Kidney (tissue), 14 donors: Measurements from ENCODE around the gene FBXO28. TPM values are rescaled to one million over a fixed set of nuclear protein-coding genes. Genes with fewer than 3 reads are reported as not detected.

Experiments
- DNase-seq, 5 donors: peaks; one replicate each; pipeline ENCODE4 v3.0.0-alpha.2; 2013 to 2020
- FAIRE-seq: peaks from 2 replicates; lab custom pipeline; 2012; peaks lifted over from hg19 to GRCh38; lab: Jason Lieb, UNC
- H3K27ac ChIP-seq, 2 donors: one replicate each; pipeline ENCODE4 v1.7.0; 2013; ENCODE audit warnings: low read depth in 2 of 2, low read length in 2 of 2, inconsistent platforms in 1 of 2
- H3K27me3 ChIP-seq: one replicate; pipeline ENCODE4 v1.7.1; 2013; ENCODE audit warnings: low read length, inconsistent platforms; ENCODE audit not compliant: control insufficient read depth, insufficient read depth
- H3K36me3 ChIP-seq, 3 donors: one replicate each; pipeline versions ENCODE4 v1.7.0 to v1.7.1; 2013; ENCODE audit warnings: low read length in 3 of 3, control low read depth in 1 of 3, inconsistent platforms in 1 of 3; ENCODE audit not compliant: insufficient read depth in 3 of 3, control insufficient read depth in 2 of 3
- H3K4me1 ChIP-seq, 3 donors: one replicate each; pipeline versions ENCODE4 v1.7.0 to v1.7.1; 2013; ENCODE audit warnings: low read length in 3 of 3, inconsistent platforms in 1 of 3, low read depth in 1 of 3; ENCODE audit not compliant: control insufficient read depth in 2 of 3, insufficient read depth in 2 of 3
- H3K4me3 ChIP-seq, 3 donors: one replicate each; pipeline versions ENCODE4 v1.7.0 to v1.8.1; 2013; ENCODE audit warnings: low read length in 3 of 3, control low read depth in 1 of 3, inconsistent platforms in 1 of 3
- H3K9ac ChIP-seq, 3 donors: one replicate each; pipeline versions ENCODE4 v1.7.0 to v1.7.1; 2013; ENCODE audit warnings: low read length in 3 of 3, control low read depth in 1 of 3, inconsistent platforms in 1 of 3
- H3K9me3 ChIP-seq, 3 donors: one replicate each; pipeline versions ENCODE4 v1.7.0 to v1.7.1; 2013; ENCODE audit warnings: low read length in 3 of 3, control low read depth in 1 of 3, inconsistent platforms in 1 of 3; ENCODE audit not compliant: control insufficient read depth in 2 of 3, insufficient read depth in 1 of 3
- intact Hi-C: fragments of 100-400 bp; cut with DNase I; formaldehyde crosslinking; loops from one replicate; pipeline ENCODE4 v1.11.1; 2022
- polyA plus RNA-seq: library from polyadenylated mRNA; stranded (reverse); fragments of 350-450 nt; fragmentation: Illumina TruSeq; extraction: RNeasy Lipid Tissue Mini Kit (QIAGEN cat#74804); gene quantifications from one replicate; pipeline ENCODE4 v1.2.3, GENCODE V29; 2014; ENCODE audit warnings: low read depth, low replicate concordance; ENCODE audit not compliant: insufficient read depth
- total RNA-seq: library from RNA; stranded (reverse); fragmentation: NEBNext Ultra II Directional; extraction: Animal tissue kit (Norgen Biotek cat#: 25700); gene quantifications from one replicate; pipeline ENCODE4 v1.2.1, GENCODE V29; 2021
- TF ChIP-seq, protein P1 (sequence below): IDR thresholded peaks from 3 replicates; pipeline ENCODE4 v1.5.1; 2012; ENCODE audit warnings: mild to moderate bottlenecking, moderate library complexity, borderline replicate concordance; ENCODE audit not compliant: insufficient read depth; ENCODE audit errors: extremely low read depth
- donor health status: control.
- donor health status: control.
- donor health status: control.
- donor health status: control.
- donor health status: control.
- donor health status: DM: yes; HTN: yes; CAD: no.
- donor health status: Normal renal cell carcinoma (clear cell type).

FBXO28 gene
- total and polyA plus RNA-seq, 2 donors from 2014 or later = 8.8 to 31.4 TPM

DNA sequence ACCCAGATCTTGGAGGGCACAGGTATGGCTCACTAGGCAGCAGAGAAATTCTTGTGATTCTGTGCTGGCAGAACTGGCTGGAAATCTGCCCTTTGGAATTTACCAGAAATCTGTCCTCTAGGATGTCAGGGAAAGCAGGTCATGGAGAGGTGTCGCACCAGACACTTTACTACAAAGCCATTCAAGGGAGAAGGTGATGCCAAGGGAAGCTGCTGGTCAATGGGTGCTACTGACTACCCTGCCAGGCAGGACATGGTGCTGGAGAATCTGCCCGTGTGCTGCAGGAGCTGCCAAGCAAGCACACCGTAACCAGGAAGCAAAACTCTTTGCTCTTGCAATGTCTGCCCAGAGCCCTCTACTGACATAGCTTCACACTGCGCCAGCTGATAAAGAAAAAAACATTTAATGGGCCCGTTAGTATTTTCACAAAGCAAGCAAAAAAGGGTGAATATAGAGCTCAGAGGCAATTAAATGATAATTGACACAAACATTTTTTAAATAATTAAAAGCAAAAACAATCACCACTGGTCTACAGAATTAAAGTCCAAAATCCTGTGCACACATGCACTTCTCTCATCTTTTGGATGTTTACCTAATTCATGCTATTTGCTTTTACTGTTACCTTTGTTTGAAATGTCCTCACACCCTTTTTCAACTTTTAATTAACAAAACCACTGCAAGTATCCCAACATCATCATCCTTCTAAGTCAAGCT, 7.2 kb upstream of the FBXO28 start:
- Histone ChIP-seq H3K36me3 (no peaks in the 10 kb centered on the region), H3K27ac (no peak overlapping the region), H3K4me1 (no peaks in the 10 kb centered on the region), H3K4me3 (peak overlapping the region in 1 of 3 donors; percentile 16), H3K9ac (no peak overlapping the region), H3K27me3 (no peaks in the 10 kb centered on the region), H3K9me3 (no peaks in the 10 kb centered on the region)
- TF ChIP-seq, protein P1, sequence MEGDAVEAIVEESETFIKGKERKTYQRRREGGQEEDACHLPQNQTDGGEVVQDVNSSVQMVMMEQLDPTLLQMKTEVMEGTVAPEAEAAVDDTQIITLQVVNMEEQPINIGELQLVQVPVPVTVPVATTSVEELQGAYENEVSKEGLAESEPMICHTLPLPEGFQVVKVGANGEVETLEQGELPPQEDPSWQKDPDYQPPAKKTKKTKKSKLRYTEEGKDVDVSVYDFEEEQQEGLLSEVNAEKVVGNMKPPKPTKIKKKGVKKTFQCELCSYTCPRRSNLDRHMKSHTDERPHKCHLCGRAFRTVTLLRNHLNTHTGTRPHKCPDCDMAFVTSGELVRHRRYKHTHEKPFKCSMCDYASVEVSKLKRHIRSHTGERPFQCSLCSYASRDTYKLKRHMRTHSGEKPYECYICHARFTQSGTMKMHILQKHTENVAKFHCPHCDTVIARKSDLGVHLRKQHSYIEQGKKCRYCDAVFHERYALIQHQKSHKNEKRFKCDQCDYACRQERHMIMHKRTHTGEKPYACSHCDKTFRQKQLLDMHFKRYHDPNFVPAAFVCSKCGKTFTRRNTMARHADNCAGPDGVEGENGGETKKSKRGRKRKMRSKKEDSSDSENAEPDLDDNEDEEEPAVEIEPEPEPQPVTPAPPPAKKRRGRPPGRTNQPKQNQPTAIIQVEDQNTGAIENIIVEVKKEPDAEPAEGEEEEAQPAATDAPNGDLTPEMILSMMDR = peak; percentile 35
- peak in 3 of 5 donors; percentile 16 to 31 (median 22) for DNase-seq
- no peak for FAIRE-seq
- intact Hi-C loops = no loop called here

DNA sequence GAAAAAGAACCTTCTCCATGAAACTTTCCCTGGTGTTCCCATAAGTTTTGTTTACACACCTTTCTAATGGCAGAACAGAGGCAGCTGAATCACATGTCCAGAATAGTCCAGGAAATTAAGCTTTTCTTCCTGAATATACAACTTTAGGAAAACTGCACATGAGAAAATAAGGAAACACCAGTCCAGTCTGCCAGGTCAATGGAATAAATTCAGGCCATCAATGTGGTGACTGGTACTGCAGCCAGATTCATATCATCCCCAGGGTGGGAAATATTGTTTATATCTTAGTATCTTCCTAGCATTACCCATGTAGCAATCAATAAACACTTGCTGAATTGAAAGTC, 6.7 kb upstream of the FBXO28 start:
- H3K9ac ChIP-seq = no peak overlapping the region
- intact Hi-C loops = no loop called here
- no peaks in the 10 kb centered on the region for H3K9me3 ChIP-seq
- FAIRE-seq = no peak
- no peaks in the 10 kb centered on the region for H3K27me3 ChIP-seq
- TF ChIP-seq, protein P1 = no peak
- no peak for DNase-seq
- no peak overlapping the region for H3K4me3 ChIP-seq
- no peak overlapping the region for H3K27ac ChIP-seq
- no peaks in the 10 kb centered on the region for H3K4me1 ChIP-seq
- no peaks in the 10 kb centered on the region for H3K36me3 ChIP-seq

DNA sequence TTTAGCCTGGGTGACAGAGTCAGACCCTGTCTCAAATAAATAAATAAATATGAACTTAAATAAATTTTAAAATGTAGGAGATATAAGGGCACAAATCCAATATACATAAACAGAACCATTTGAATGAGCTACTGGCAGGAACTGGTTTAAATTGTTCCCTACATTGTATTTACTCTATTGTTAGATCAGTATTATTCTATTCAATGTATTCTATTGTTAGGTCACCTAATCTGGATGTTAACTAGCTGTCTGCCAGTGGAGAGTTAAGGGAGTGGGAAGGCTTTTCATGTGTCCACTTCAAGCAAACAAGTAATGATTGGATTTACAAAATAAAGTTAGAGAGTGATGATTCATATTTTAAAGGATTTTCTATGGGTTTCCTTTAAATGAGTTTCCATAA, 4.9 kb upstream of the FBXO28 start:
- no peaks in the 10 kb centered on the region for H3K36me3 ChIP-seq
- no peak overlapping the region for H3K27ac ChIP-seq
- TF ChIP-seq, protein P1 = no peak
- H3K27me3 ChIP-seq = no peaks in the 10 kb centered on the region
- no peak overlapping the region for H3K9ac ChIP-seq
- no peaks in the 10 kb centered on the region for H3K9me3 ChIP-seq
- intact Hi-C loops = no loop called here
- DNase-seq = no peak
- H3K4me1 ChIP-seq = no peaks in the 10 kb centered on the region
- no peak for FAIRE-seq
- H3K4me3 ChIP-seq = no peak overlapping the region

DNA sequence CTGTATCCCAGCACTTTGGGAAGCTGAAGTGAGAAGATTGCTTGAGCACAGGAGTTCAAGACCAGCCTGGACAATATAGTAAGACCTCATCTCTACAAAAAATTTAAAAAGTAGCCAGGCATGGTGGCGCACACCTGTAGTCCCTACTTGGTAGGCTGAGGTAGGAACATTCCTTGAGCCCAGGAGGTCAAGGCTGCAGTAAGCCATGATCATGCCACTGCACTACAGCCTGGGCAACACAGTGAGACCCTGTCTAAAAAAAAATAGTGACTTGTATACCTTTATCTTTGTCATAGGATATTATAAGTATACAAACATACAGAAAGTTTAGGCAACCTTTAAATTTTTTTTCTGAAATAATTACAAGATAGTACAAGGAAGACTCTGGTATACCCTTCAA, 3.9 kb upstream of the FBXO28 start:
- no peak for FAIRE-seq
- Histone ChIP-seq H3K36me3 (no peaks in the 10 kb centered on the region), H3K27ac (no peak overlapping the region), H3K4me3 (no peak overlapping the region), H3K9me3 (no peaks in the 10 kb centered on the region), H3K9ac (no peak overlapping the region), H3K4me1 (no peaks in the 10 kb centered on the region), H3K27me3 (no peaks in the 10 kb centered on the region)
- TF ChIP-seq, protein P1 = no peak
- intact Hi-C loops = no loop called here
- no peak for DNase-seq
